WERI-Rb-1 (cell line): ENCODE data around the gene THSD7B.
A peak's percentile ranks its signal among the peaks of the same experiment; 100 is the strongest.

Experiments
- DNase-seq: peaks from one replicate; pipeline ENCODE4 v3.0.0-alpha.2; 2020
- H3K27ac ChIP-seq: fragments of 250-450 bp; sonication (Bioruptor Pico); 2 replicates; pipeline ENCODE4 v1.5.1; 2020; ENCODE audit warnings: mild to moderate bottlenecking, moderate library complexity
- H3K27me3 ChIP-seq: fragments of 250-450 bp; sonication (Bioruptor Pico); 2 replicates; pipeline ENCODE4 v1.5.1; 2021; ENCODE audit warnings: mild to moderate bottlenecking, low read depth, moderate library complexity; ENCODE audit not compliant: insufficient read depth, severe bottlenecking
- H3K36me3 ChIP-seq: fragments of 250-450 bp; sonication (Bioruptor Pico); 2 replicates; pipeline ENCODE4 v1.5.1; 2020; ENCODE audit warnings: mild to moderate bottlenecking, moderate library complexity
- H3K4me3 ChIP-seq: 2 replicates; pipeline ENCODE4 v1.5.1; 2011; ENCODE audit warnings: low read depth, mild to moderate bottlenecking, control low read depth, low read length
- H3K9me3 ChIP-seq: fragments of 250-450 bp; sonication (Bioruptor Pico); 2 replicates; pipeline ENCODE4 v1.5.1; 2021; ENCODE audit warnings: mild to moderate bottlenecking, moderate library complexity; ENCODE audit not compliant: severe bottlenecking
- CTCF ChIP-seq: IDR thresholded peaks from 2 replicates; pipeline ENCODE4 v1.5.1; 2011; ENCODE audit warnings: low read depth, mild to moderate bottlenecking, control low read depth, inconsistent platforms, low read length

Gene THSD7B

GRCh38 chr2:136919682-136920081 lies 154.3 kb downstream of the THSD7B start:
- H3K9me3 ChIP-seq: no peaks in the 10 kb centered on the region
- no peak for DNase-seq
- H3K27me3 ChIP-seq: no peaks in the 10 kb centered on the region
- no peak overlapping the region for H3K4me3 ChIP-seq
- no peak overlapping the region for H3K27ac ChIP-seq
- H3K36me3 ChIP-seq: no peaks in the 10 kb centered on the region
- no peak for TF ChIP-seq CTCF

- DNase-seq: peak; percentile 33
- Histone ChIP-seq H3K9me3 (no peaks in the 10 kb centered on the region), H3K27me3 (no peaks in the 10 kb centered on the region), H3K36me3 (no peaks in the 10 kb centered on the region), H3K4me3 (no peak overlapping the region), H3K27ac (no peak overlapping the region)
- TF ChIP-seq CTCF: no peak
These were observed 155.4 kb downstream of the THSD7B start for GRCh38 chr2:136920652-136921333.

- H3K9me3 ChIP-seq: no peaks in the 10 kb centered on the region
- no peaks in the 10 kb centered on the region for H3K36me3 ChIP-seq
- TF ChIP-seq CTCF: no peak
These were observed 161.8 kb downstream of the THSD7B start for GRCh38 chr2:136927156-136927555.

GRCh38 chr2:136929531-136929930 lies 164.2 kb downstream of the THSD7B start:
- H3K27ac ChIP-seq: no peak overlapping the region
- no peak for TF ChIP-seq CTCF
- no peaks in the 10 kb centered on the region for H3K36me3 ChIP-seq
- H3K27me3 ChIP-seq: no peaks in the 10 kb centered on the region
- no peak overlapping the region for H3K4me3 ChIP-seq
- H3K9me3 ChIP-seq: no peaks in the 10 kb centered on the region
- no peak for DNase-seq

More at GRCh38 chr2:136927156-136927555, 161.8 kb downstream of the THSD7B start:
- Histone ChIP-seq H3K27ac (no peak overlapping the region), H3K4me3 (no peak overlapping the region), H3K27me3 (no peaks in the 10 kb centered on the region)
- no peak for DNase-seq

- Histone ChIP-seq H3K4me3 (no peak overlapping the region), H3K9me3 (no peaks in the 10 kb centered on the region), H3K36me3 (no peaks in the 10 kb centered on the region), H3K27me3 (no peaks in the 10 kb centered on the region), H3K27ac (no peak overlapping the region)
- peak; percentile 80 for TF ChIP-seq CTCF
- DNase-seq: peak; percentile 58
These were observed 167.4 kb downstream of the THSD7B start for GRCh38 chr2:136932700-136933099.

GRCh38 chr2:136935119-136935518 lies 169.8 kb downstream of the THSD7B start:
- no peaks in the 10 kb centered on the region for H3K36me3 ChIP-seq
- H3K27me3 ChIP-seq: no peaks in the 10 kb centered on the region
- H3K27ac ChIP-seq: no peak overlapping the region
- no peak for TF ChIP-seq CTCF
- H3K4me3 ChIP-seq: no peak overlapping the region
- DNase-seq: no peak
- H3K9me3 ChIP-seq: peaks cover under 1% of the 10 kb centered on the region
